Measurements from ENCODE around the gene SEC24A.
"Not testable (repeated sequence)": the region's sequence is repeated elsewhere in the genome, so short reads cannot be mapped to it uniquely, and the experiment has no call there.

SEC24A gene

GRCh38 chr5:134648425-134649162 lies at the start of gene SEC24A:
Gene SEC24A (plus strand): TSS chr5:134648785. CDS start chr5:134649077, 292 bp downstream.
- DNase-seq: peak; percentile 73

DNA sequence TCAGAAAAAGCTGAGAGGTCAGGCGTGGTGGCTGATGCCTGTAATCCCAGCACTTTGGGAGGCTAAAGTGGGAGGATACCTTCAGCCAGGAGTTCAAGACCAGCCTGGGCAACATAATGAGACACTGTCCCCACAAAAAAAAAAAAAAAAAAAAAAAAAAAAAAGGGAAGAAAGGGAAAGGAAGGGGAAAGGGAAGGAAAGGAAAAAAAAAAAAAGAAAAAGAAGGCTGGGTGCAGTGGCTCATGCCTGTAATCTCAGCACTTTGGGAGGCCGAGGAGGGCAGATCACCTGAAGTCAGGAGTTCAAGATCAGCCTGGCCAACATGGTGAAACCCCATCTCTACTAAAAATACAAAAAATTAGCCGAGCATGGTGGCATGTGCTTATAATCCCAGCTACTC lies 48.8 kb upstream of the SEC24A start:
- DNase-seq: not testable (repeated sequence)

DNA sequence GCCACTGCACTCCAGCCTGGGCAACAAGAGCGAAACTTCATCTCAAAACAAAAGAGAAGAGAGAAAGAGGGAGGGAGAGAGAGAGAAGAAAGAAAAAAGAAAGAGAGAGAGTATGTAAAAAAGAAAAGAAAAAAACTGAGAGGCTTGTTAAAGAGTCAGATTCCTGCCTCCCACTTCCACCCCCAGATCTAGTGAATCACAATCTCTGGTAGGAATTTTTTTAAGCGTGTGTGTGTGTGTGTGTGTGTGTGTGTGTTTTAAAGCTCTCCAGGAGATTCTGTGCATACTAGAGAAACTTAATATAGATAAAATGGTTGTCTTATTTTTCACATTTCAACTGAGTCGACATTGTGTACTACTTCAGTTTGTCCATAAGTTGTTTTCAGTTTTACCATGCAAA lies 48.0 kb upstream of the SEC24A start:
- no peak for DNase-seq

GRCh38 chr5:134603059-134603458 lies 45.5 kb upstream of the SEC24A start:
- no peak for DNase-seq

GRCh38 chr5:134604908-134605307 lies 43.7 kb upstream of the SEC24A start:
- DNase-seq: no peak

GRCh38 chr5:134606726-134607125 lies 41.9 kb upstream of the SEC24A start:
- no peak for DNase-seq

GRCh38 chr5:134608555-134608954 lies 40.0 kb upstream of the SEC24A start:
- DNase-seq: no peak

DNA sequence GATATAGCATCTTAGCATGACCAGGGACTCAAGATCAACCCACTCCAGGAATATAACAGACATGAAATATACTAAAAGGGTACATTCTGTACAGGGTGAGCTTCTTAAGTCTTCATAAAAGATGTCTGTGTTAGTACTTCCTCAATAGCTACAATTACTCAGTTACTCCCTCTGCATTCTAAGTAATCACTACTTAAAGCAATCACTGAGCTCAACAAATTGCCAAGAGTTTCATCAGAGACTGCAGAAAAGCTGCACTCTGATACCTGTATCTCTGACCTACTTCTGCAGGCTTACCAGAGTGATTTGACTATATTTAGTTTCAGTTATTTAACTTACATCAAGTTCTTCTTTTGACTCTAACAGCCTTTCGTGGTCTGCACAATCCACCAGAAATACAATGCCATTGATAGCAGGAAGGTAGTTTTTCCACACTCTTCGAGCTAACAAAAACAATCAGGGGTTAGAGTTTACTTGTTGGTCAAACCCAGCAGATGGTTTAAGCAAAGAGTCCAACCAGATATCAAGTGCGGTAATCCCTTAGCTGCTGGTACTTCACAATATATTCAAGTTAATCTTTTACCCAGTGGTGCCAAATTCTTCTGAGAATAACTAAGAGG lies 39.2 kb upstream of the SEC24A start:
- DNase-seq: no peak

GRCh38 chr5:134610725-134611124 lies 37.9 kb upstream of the SEC24A start:
- DNase-seq: no peak

GRCh38 chr5:134611515-134611914 lies 37.1 kb upstream of the SEC24A start:
- DNase-seq: no peak

GRCh38 chr5:134614450-134615085 lies 34.0 kb upstream of the SEC24A start:
- DNase-seq: no peak

DNA sequence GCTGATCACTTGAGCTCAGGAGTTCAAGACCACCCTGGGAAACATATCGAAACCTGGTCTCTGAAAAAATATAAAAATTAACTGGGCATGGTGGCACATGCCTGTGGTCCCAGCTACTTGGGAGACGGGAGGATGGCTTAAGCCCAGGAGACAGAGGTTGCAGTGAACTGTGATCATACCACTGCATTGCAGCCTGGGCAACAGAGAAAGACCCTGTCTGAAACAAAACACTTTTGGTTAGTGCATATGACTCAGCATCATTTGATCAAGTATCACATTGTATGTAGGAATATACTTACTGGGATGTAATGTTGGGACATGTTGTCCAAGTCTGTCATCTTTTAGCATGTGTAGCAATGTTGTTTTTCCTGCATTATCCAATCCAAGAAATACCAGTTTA lies 28.0 kb upstream of the SEC24A start:
- DNase-seq: no peak

DNA sequence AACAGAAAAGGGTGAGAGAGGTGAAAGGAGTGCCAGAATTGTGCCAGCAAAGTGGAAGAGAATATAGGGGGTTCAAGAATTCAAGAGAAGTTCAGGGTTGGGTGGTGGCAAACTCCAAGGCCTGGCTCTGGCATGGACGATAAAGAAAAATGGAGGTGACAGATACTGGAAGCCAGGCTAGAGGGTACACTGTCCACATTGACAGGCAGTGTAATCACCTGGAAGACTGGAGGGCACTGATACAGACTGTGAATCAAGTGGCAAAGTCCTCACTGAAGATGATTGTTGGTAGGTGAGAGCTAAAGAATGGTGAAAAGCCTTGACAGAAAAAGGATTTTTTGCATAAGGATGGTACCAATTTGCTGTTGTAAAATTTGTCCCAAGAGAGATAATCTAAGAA lies 23.0 kb upstream of the SEC24A start:
- DNase-seq: no peak

- DNase-seq: no peak
Observed at GRCh38 chr5:134626369-134627014, 22.1 kb upstream of the SEC24A start.

- DNase-seq: no peak
Observed at GRCh38 chr5:134634227-134634626, 14.4 kb upstream of the SEC24A start.

DNA sequence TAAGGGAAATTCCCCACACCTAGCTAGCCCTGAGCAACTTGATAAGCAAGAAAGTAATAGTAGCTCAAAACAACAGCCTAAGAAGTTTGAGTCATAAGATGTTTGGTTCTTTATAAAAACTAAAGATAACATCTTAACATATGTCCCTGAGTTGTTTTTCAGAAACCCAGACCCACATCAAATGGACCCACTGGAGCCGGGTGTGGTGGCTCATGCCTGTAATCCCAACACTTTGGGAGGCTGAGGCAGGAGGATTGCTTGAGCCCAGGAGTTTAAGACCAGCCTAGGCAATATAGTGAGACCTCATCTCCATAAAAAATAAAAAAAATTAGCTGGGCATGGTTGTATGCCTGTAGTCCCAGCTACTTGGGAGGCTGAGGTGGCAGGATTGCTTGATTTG lies 13.2 kb upstream of the SEC24A start:
- not testable (repeated sequence) for DNase-seq

DNA sequence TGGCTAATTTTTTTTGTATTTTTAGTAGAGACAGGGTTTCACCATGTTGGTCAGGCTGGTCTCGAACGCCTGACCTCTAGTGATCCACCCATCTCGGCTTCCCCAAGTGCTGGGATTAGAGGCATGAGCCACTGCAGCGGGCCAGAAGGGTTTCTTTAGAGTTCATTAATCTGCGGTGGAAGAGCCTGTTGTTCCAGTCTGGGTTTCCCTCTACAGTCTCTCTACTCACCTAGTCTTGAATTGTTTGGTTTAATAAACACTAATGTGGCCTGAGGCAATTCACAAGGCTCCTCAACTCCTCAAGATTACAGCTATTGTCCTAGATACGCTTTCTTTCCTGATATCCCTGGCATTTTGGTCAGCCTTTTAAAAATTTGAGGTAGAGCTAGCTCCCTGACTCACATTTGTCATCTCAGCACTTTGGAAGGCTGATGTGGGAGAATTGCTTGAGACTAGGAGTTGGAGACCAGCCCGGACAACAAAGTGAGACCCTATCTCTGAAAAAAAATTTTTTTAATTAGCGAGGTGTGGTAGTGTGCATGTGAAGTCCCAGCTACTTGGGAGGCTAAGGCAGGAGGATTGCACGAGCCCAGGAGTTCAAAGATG lies 11.4 kb upstream of the SEC24A start:
- no peak for DNase-seq

DNA sequence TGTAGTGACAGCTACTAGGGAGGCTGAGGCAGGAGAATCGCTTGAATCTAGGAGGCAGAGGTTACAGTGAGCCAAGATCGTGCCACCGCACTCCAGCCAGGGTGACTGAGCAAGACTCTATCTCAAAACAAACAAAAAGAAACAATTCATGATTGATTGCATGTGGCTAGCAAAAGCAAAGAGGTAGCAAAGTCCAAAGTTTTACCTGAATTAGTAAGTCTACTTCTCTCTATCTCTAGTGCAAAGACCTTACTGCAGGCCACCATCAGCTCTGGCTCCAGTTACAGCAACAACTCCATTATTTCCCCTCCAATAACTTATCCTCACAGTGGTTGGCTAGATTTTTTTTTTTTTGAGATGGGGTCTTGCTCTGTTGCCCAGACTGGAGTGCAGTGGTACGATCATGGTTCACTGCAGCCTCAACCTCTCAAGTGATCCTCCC lies 9.8 kb upstream of the SEC24A start:
- DNase-seq: no peak

- DNase-seq: no peak
Observed at GRCh38 chr5:134642931-134643530, 5.6 kb upstream of the SEC24A start.

DNA sequence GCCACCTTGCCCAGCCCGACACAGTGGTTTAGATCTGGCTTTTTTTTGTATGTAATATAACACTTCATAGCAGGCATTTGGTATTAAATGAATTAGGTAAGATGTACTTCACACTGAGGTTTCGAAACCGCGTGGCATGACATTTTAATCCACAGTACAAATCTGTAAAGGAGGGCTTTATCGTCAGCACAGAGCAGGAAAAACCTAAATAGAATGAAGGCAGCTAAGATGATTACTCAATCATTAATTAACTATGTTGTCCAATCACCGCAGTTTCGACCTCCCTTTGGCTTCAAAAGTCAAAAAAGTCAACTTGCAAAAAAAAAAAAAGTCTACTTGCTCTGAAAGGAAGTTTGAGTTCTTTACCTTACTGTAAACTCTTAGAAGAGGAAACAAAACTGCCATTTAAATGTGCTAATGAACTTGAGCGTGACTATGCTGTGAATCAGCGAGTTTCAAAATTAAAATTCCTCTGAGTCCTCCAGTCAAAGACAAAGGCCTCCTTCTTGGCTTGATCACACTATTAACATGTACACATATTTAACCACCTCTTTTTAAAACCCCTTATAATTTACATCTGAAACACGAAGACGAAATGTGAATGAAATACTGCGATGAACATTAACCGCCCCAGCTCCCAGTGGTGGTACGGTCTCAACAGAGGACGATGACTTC lies 698 bp upstream of the SEC24A start:
- no peak for DNase-seq

DNA sequence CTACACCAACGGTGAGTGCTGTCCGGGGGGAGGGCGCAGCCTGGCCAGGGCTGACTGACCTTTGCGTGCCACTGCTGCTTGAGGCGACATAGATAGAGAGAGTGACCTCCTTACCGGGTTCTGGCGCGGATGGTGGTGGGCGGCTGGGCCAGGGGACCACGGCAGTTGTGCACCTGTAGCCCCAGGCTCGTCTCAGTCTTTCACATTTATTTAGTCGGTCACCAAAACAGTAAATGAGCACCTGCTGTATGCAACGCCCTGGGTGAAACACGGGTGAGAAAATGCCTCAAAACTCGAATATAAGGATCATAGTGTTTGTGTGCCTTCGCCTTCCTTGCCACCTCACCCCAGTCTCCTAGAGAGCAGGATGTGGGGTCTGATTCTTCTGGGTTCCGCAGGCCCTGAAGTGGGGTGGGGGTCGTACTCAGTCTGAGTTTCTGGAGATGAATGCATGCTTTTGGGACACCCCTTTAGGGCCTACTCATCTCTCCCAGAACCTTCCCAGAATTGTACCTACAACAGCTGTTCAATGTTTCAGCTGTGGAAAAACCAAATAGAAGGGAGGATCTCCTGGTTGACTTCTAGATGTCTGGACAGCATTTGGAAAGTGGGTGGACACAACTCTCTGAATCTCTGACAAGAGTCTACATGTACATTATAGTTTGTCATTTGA lies 714 bp downstream of the SEC24A start:
- no peak for DNase-seq

GRCh38 chr5:134650660-134651059 lies 2.1 kb downstream of the SEC24A start:
- DNase-seq: not testable (repeated sequence)

All from NCI-H446 treated with DMSO at 0.1 percent for 48 hours (cell line).